Mononuclear cell (primary cell): ENCODE data around the gene GRM4. TPM values are rescaled to one million over a fixed set of nuclear protein-coding genes. Genes with fewer than 3 reads are reported as not detected.

ENCODE experiments used
- H3K27me3 ChIP-seq: 2 replicates; pipeline ENCODE4 v1.6.0; 2011; ENCODE audit warnings: low read length, control low read depth; ENCODE audit not compliant: insufficient read depth
- H3K4me1 ChIP-seq: 2 replicates; pipeline ENCODE4 v1.5.1; 2011; ENCODE audit warnings: mild to moderate bottlenecking, low read length, control low read depth; ENCODE audit not compliant: insufficient read depth
- H3K4me3 ChIP-seq: 2 replicates; pipeline ENCODE4 v1.5.1; 2011; ENCODE audit warnings: mild to moderate bottlenecking, low read length, moderate library complexity
- H3K9me3 ChIP-seq: 2 replicates; pipeline ENCODE4 v1.5.1; 2011; ENCODE audit warnings: low read depth, mild to moderate bottlenecking, control low read depth, low read length
- total RNA-seq: library from RNA; depleted of rRNA; stranded (reverse); fragments of >200 nt; gene quantifications from one replicate; pipeline ENCODE4 v1.2.3, GENCODE V29; 2012

GRM4 gene
- total RNA-seq, 1 donor: under 0.01 TPM

DNA sequence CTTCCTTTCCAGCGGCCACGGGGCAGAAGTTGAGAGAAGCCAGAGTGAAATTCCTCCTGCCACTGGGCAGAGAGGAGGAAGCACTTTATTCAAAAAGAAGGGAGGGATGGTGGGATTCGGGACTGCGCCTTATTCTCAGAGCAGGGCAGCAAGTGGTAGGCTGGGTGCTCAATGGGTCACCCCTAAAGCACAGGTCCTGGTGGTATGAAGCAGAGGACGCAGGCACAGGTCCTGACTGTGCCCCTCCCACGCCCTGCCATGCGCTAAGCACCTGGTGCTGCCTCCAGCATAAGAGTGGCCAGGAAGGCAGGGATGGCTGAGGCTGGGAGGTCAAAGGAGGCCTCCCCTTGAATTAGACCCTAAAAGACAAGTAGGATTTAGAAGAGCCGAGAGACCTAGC, 4.9 kb upstream of the GRM4 start:
- H3K27me3 ChIP-seq: peaks cover 52% of the 10 kb centered on the region

DNA sequence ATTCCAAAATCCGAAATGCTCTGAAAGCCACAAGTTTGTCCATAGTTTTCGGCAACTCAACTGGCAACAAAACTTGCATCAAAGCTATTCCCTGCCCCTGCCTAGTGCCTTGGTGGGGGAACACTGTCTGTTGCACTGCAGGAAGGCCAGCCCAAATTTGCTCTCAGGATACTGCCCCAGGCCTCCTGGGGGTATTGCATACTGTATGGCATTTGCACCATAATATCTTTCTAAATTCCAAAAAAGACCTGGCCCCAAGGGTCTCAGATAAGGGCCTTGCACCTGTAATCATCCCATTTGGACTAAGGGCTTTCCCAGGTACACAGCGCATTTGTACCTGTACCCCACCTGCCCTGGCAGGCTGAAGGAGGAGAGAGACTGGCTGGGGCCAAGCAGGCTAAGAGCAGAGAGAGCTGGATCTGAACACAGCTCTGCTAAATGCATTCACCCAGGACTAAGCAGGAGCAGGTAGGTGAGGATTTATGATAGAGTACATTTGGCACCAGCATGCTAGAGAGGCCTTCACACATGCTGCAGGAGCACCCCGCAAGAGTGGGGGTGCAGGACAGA, 4.0 kb upstream of the GRM4 start:
- Histone ChIP-seq H3K4me1 (peaks cover 6% of the 10 kb centered on the region), H3K4me3 (no peak overlapping the region), H3K9me3 (no peaks in the 10 kb centered on the region), H3K27me3 (peaks cover 56% of the 10 kb centered on the region)

More for the DNA sequence above, 4.9 kb upstream of the GRM4 start:
- peaks cover 7% of the 10 kb centered on the region for H3K4me1 ChIP-seq
- H3K9me3 ChIP-seq: no peaks in the 10 kb centered on the region
- H3K4me3 ChIP-seq: no peak overlapping the region

DNA sequence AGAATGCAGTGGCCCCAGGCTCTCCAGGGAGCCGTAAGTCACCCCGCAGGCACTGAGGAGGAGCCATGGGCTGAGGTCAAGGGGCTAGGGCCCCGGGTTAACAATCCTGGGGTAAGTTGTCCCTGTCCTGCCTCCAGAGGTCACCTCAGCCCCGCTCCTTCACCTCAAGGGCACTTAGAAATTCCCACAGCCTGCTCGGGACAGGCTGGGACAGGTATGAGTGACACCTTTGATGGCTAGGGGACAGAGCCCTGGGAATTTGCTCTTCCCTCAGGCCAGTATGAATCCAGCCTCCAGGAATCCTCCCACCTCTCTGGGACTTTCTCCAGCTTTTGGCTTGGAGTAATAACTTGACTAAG, 3.5 kb upstream of the GRM4 start:
- Histone ChIP-seq H3K4me1 (peaks cover 5% of the 10 kb centered on the region), H3K27me3 (peaks cover 57% of the 10 kb centered on the region), H3K4me3 (no peak overlapping the region), H3K9me3 (no peaks in the 10 kb centered on the region)

DNA sequence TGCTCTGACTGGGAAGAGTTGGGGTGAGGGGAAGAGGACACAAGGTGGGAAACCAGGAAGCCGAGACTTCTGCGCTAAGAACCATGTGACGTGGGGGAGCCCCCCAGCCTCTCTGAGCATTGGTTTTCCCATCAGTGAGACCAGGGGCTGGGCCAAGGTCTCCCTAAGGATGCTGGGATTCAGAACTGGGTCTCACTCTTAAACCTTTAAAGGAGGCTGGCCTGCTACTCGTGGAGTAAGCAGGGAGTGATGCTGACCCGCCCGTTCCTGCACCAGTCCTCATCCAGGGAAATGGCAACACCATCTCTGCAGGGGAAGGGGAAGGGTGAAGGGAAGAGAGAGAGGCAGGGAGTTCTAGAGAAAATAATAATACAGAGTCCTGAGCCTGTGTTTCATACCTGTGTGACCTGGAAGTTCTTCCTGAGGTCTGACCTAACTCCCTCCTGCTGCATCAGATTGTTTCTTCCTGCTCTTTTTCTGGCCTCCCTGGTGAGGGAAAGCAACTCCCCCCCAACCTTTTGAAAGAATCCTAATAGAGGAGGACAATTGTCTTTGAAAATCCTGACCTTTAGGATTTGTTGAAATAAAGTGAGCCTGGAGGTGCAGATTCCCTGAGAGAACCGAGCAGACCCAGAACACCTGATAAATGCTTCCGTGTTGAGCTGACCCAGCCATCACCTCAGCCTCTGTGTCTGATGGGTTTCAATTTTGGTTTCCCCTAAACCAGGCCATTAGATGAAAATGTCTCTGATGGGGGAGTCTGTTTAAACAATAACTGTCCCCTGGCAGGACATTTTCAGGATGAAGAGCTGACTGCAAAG, 3.0 kb upstream of the GRM4 start:
- H3K27me3 ChIP-seq: peaks cover 57% of the 10 kb centered on the region
- peaks cover 9% of the 10 kb centered on the region for H3K4me1 ChIP-seq
- no peaks in the 10 kb centered on the region for H3K9me3 ChIP-seq
- H3K4me3 ChIP-seq: no peak overlapping the region

DNA sequence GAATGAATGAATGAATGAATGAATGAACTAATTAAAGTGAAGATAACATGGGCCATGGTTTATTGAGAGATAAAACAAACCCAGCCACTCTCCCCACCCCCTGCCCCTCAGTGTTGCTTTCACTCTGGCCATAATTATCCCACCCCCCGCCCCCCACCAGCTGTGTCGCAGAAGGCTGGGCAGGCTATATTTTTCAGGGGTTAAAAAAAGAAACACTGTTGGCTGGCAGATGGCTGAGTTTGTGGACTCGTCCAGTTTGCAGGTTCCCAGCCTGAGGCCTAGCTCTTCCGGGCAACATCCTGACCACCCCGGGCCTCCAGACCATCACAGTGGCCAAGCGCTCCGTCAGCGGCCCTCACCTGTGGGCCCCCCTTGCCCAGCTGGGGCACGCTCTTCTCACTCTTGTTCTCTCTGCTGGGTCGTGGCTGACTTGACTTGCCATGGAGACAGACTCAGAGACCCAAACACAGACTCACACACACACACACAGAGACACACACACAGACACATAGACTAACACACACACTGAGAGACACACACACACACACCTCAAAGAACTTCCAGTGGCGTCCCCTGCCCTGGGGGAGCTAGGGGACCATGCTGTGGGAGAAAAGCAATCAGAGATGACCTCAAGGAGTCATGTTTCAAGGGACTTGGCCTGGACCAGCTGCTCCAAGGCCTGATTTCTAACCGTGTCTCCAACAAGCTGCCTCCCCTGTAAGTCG, 2.2 kb upstream of the GRM4 start:
- Histone ChIP-seq H3K9me3 (no peaks in the 10 kb centered on the region), H3K4me3 (no peak overlapping the region), H3K4me1 (peaks cover 17% of the 10 kb centered on the region), H3K27me3 (peaks cover 57% of the 10 kb centered on the region)

DNA sequence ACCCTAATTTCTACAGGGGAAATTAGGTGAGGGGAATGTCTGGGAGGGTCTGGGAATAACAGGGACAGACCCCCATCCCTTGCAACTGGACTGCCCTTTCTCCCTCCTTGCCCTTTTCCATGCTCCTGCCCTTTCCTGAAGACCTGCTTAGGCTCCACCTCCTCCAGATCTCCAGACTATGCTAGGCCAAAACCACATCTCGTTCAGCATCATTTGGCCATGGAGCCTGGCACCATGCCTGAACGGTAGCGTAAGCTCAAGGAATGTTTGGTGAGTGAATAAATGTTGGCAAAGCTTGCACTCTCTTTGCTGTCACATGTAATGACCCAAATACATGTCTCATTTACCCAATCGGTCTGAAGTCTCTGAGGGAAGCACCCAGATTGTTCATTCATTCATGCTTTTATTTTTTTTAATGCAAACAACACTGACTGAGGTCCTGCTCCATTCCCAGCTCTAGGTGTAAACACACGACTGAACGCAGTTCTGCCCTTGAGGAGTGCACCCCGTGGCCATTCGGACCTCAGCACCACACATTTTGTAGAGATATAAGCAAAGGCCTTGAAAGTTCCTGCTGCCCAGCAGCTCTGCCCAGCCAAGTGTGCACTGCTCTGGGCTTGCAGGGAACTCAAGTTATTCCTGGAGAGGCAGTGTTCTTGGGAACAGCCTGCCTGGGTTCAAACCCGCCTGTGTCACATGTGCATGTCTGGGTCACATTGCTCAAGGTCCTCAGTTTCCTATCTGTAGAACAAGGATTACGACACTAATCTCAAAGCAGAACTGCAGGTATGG, 1.1 kb upstream of the GRM4 start:
- Histone ChIP-seq H3K9me3 (no peaks in the 10 kb centered on the region), H3K4me3 (no peak overlapping the region), H3K4me1 (peaks cover 18% of the 10 kb centered on the region), H3K27me3 (peaks cover 65% of the 10 kb centered on the region)

DNA sequence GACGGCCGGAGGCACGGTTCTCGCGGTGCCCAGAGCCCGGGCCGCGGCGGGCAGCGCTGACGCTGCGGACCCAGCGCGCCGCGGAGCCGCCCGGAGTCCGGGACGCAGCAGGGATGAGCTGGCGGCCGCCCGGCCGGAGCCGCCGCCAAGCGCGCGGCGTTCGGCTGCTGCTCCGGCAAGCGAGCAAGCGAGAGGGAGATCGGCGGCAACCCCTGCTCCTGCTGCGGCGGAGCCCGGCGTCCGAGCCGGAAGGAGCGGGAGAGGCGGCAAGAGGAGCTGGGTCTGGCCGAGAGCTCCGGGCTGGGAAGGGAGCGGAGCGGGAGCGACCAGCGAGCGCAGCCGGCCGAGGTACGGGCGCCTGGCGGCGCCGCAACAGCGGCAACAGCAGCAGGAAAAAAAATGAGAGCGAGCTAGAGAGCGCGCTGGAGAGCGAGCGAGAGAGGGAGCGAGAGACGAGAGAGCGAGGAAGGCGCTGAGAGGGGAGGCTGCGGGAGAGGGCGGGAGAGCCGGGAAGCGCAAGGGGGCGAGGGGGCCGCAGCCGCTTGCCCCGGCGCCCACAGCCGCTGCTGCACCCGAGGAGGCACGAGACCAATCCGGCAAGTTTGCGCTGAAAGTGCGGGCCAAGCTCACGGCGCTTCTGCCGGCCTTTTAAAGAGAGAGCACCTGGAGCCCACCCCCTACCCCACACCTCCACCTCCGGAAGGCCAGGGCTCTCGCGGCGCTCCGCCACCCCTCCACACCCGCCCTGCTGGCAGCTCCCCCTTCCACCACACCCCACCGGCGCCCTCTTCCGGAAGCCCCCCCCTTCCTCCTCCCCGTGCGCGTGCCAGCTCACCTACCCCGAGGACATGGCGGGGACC, 496 bp downstream of the GRM4 start:
- no peak overlapping the region for H3K4me3 ChIP-seq

DNA sequence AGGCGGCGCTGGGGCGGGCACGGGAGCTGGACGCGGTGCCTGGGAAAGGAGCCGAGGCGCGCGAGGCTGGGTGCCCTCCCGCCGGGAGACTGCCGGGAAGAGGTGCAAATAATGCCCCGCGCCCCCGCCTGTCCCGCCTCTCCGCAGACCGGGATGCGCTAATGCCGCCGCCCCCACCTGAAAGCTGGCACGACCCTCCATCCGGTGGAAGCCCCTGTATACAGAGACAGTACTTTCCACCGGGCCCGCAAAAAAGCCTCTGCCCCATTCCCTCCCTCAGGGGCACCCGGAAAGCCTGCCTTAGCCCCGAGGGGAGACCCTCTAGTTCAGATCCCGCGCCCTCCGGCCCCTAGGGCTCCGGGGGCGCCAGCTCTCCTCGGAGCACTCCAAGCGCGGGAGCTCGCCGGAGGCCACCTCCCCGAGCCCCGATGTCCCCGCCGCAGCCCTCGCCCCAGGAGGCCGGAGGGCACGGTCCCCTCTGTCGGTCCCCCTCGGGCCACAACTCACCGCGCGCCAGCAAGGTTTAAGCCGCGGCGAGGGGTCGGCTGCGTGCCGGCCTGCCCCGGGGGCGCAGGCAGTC, 1.2 kb downstream of the GRM4 start:
- no peaks in the 10 kb centered on the region for H3K9me3 ChIP-seq
- peaks cover 18% of the 10 kb centered on the region for H3K4me1 ChIP-seq
- peaks cover 71% of the 10 kb centered on the region for H3K27me3 ChIP-seq
- no peak overlapping the region for H3K4me3 ChIP-seq

More for the DNA sequence above, 496 bp downstream of the GRM4 start:
- peaks cover 18% of the 10 kb centered on the region for H3K4me1 ChIP-seq
- no peaks in the 10 kb centered on the region for H3K9me3 ChIP-seq
- peaks cover 69% of the 10 kb centered on the region for H3K27me3 ChIP-seq

DNA sequence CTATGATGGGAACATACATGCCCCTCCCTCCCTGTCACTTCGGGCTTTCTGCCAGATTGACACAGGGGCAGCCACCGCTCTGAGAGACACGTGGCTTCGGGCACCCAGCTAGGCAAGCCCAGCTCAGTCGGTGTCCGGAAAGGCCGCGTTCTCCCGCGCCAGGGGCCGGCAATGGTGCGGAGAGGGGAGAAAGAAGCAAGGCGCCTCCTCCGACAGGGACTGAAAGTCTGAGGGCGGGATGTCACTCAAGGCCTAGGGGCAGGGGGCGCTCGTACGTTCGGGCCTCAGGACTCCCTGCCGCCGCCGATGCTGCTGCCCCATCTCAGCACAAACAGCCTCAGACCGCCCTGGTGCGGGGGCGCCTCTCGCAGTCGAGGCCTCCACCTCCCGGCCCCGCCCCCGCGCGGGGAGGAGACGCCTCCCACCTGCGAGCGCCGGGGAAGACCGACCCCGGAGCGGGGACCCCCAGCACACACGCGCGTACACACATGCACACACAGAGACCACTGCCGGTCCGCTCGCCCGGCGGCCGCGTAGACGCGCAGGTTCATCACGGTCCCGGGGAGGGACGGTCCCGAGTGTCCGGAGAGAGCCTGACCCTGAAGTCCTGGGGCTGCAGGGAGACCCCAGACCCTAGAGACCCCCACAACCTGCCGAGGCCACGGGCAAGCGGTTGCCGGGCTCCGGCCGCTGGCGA, 1.9 kb downstream of the GRM4 start:
- Histone ChIP-seq H3K4me1 (peaks cover 18% of the 10 kb centered on the region), H3K27me3 (peaks cover 69% of the 10 kb centered on the region), H3K4me3 (no peak overlapping the region), H3K9me3 (no peaks in the 10 kb centered on the region)

DNA sequence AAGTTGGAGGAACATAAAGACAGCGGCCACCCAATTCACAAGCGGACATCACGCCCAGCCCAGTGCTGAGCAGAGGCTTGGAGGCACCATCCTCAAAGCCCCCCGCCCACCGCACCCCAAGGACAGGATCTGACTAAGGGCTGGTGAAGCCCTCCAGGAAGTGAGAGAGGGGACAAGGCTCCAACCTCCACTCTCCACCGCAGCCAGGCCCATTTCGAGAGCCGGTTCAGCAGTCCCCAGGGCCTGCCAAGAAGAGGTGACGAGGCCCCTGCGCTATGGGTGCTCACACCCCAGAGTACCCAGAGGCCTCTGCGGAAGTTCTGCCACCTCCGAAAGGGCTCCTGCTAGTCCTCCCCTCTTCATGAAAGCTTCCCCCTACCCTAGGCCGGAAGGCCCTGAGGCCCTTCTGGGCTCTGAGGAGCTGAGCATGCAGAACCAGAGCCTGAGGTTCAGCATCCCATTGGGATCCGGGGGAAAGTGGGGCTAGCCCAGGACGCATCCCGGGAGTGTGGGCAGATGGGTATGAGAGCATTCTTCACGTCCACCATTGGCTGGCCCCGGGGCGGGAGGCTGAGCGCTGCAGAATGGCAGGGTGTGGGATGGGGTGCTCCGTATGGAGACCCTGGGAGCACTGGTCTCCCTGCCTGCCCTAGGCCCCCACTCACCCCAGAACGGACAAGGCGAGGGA, 2.5 kb downstream of the GRM4 start:
- no peak overlapping the region for H3K4me3 ChIP-seq
- H3K27me3 ChIP-seq: peaks cover 66% of the 10 kb centered on the region
- no peaks in the 10 kb centered on the region for H3K9me3 ChIP-seq
- peaks cover 18% of the 10 kb centered on the region for H3K4me1 ChIP-seq

DNA sequence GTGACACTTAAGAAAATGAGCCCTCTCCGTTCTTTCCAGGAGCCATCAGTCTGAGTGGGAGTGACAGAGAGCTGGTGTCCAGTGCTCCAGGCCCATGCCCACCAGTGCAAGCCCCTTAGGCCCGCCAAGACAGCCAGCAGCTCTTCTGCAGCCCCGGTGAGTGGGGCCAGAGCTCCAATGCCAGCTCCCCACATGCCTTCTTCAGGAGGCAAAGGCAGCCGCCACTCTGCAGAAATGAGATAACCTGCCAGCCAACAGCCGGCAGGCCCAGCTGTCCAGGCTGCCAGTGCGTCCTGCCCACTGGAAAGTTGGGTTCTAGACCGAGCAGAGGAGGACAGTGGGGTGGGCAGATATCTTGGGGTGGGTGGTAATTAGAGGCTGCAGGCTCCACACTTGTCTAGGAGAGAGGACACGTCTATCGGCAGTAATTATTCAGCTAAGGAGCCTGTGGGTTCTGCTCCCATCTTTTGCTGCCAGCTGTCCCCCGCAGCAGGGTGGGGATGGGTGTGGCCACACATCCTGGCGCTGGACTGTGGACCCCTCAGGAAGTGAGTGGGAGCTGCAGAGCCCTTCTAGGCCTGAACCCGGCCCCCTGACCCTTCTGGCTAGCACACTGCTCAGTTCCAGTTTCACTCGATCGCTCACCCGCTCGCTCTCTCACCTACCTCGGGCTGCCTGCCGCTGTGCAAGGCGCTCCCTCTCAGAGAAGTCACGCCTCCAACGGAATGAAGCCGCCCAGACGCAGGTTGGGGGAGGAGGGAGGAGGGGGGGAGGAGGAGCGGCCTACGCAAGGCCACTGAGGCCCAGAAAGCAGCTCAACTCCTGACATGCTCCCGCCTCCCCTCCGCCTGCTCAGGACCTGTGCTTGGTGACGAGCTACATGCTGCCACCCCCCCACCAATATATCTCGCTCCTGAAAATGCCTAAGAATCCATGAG, 3.6 kb downstream of the GRM4 start:
- H3K4me1 ChIP-seq: peaks cover 18% of the 10 kb centered on the region

DNA sequence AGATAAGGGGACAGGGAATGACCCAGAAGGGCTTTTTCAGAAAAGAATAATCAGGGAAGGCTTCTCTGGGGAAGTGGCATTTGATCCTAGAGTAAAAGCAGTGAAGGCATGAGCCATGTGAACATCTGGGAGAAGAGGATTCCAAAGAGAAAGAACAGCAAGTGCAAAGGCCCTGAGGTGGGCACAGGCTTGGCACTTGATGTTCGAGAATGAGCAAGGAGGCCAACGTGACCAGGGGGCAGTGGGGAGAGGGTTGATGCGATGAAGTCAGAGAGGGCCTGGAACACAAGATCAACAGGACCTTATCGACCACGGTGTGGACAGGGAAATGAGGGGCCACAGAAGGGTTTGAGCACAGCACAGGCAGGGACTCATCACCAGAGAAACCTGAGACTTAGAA, 5.8 kb downstream of the GRM4 start:
- peaks cover 56% of the 10 kb centered on the region for H3K27me3 ChIP-seq

More for the DNA sequence above, 3.6 kb downstream of the GRM4 start:
- Histone ChIP-seq H3K4me3 (no peak overlapping the region), H3K9me3 (no peaks in the 10 kb centered on the region), H3K27me3 (peaks cover 70% of the 10 kb centered on the region)

More for the DNA sequence above, 5.8 kb downstream of the GRM4 start:
- no peak overlapping the region for H3K4me3 ChIP-seq
- peaks cover 18% of the 10 kb centered on the region for H3K4me1 ChIP-seq
- no peaks in the 10 kb centered on the region for H3K9me3 ChIP-seq
